Lower lobe of right lung (tissue), 2 donors: ENCODE data around the gene CORO2B. TPM values are rescaled to one million over a fixed set of nuclear protein-coding genes. Genes with fewer than 3 reads are reported as not detected.
A peak's percentile ranks its signal among the peaks of the same experiment; 100 is the strongest.

Source experiments
- ATAC-seq, 2 donors: fragments of 200-7000 bp; cut with Tn5 transposase; one replicate each; pipeline ENCODE4 v1.9.1; 2020 to 2022; ENCODE audit warnings: mild to moderate bottlenecking in 2 of 2, moderate library complexity in 2 of 2
- DNase-seq: peaks from one replicate; pipeline ENCODE4 v3.0.0-alpha.2; 2020
- H3K27ac ChIP-seq: fragments of 200-600 bp; one replicate; pipeline ENCODE4 v1.8.0; 2022
- H3K27me3 ChIP-seq: fragments of 200-600 bp; one replicate; pipeline ENCODE4 v1.8.0; 2022; ENCODE audit warnings: low read depth
- H3K36me3 ChIP-seq: fragments of 200-600 bp; one replicate; pipeline ENCODE4 v1.8.0; 2022; ENCODE audit warnings: mild to moderate bottlenecking
- H3K4me1 ChIP-seq: fragments of 200-600 bp; one replicate; pipeline ENCODE4 v1.8.0; 2022
- H3K4me3 ChIP-seq: fragments of 200-600 bp; one replicate; pipeline ENCODE4 v1.8.0; 2022; ENCODE audit warnings: mild to moderate bottlenecking
- H3K9me3 ChIP-seq: fragments of 200-600 bp; one replicate; pipeline ENCODE4 v1.8.0; 2022
- CTCF ChIP-seq: fragments of 200-600 bp; IDR thresholded peaks from one replicate; pipeline ENCODE4 v1.8.0; 2022; ENCODE audit warnings: antibody characterized with exemption, mild to moderate bottlenecking
- intact Hi-C: fragments of 100-400 bp; cut with DNase I; formaldehyde crosslinking; loops from one replicate; pipeline ENCODE4 v1.11.0; 2022
- total RNA-seq: library from RNA; stranded (reverse); fragmentation: NEBNext Ultra II Directional; extraction: Animal tissue kit (Norgen Biotek cat#: 25700); gene quantifications from one replicate; pipeline ENCODE4 v1.2.1, GENCODE V29; 2021
- donor health status: DM: no; HTN: yes; CAD: no; lungs with severe emphysema.

The CORO2B gene
- total RNA-seq, 1 donor from 2014 or later: 6.8 TPM

GRCh38 chr15:68558318-68559305, 20.2 kb upstream of the CORO2B start:
- Histone ChIP-seq H3K27me3 (peaks cover 48% of the 10 kb centered on the region), H3K4me3 (peak overlapping the region; percentile 52), H3K9me3 (no peaks in the 10 kb centered on the region), H3K36me3 (no peaks in the 10 kb centered on the region), H3K27ac (no peak overlapping the region), H3K4me1 (peaks cover 14% of the 10 kb centered on the region)
- DNase-seq: no peak
- peak; percentile 48 to 61 for ATAC-seq
- TF ChIP-seq CTCF: no peak
- intact Hi-C loops: loop anchor here (10.0 kb wide), 1 partner anchor 316 kb away; no protein-coding TSS in a partner anchor

DNA sequence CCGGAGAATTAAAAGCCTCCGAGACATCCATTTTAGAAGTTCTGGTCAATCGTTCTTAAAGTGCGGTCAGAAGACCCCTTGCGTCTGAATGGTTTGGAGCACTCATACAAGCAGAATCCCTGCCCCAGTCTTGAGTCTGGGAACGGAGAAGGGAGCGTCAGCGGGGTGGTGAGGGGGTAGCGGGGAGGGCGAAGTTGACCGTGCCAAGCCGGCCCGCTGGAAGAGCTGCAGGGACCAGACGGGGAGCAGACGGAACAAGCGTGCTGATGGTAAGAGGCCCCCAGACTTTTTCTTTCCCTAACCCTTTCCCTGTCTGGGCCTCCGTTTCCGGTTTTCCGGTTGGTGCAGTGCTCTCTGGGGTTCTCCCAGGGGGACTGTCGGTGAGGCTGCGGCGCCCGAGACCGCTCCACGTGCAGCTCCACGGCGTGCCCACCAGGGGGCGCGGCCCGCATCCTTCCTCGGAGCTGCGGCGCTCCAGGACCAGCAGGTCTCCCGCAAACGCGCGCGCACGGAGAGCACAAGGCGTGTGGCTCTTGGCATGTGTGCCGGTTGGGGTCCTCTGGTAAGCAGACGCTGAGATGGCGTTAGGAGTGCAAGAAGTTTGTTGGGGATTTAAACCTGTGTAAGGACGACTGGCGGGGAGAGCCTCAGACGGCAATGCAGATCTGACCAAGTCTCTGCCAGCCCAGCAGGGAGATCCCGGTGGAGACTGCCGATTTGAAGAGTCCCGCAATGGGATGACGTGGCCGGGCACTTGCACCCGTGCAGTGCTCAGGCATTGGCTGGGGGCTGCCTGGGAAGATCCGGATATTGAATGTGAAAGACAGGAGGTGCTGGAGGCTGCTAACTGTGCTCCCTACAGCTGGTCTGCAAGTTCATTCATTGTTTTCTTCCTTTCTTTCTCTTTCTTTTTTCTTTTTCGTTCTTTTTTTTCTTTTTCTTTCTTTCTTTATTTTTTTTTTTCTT, 19.2 kb upstream of the CORO2B start:
- DNase-seq (peak; percentile 87), ATAC-seq (peak; percentile 94 to 96)
- TF ChIP-seq CTCF: peak; percentile 99
- Histone ChIP-seq H3K4me3 (peak overlapping the region; percentile 52), H3K36me3 (no peaks in the 10 kb centered on the region), H3K4me1 (peaks cover 14% of the 10 kb centered on the region), H3K27me3 (peaks cover 45% of the 10 kb centered on the region), H3K27ac (no peak overlapping the region), H3K9me3 (no peaks in the 10 kb centered on the region)
- intact Hi-C loops: loop anchor here (10.0 kb wide), 1 partner anchor 315 kb away; no protein-coding TSS in a partner anchor

- H3K4me3 ChIP-seq: no peak overlapping the region
- DNase-seq: no peak
- H3K9me3 ChIP-seq: no peaks in the 10 kb centered on the region
- no peaks in the 10 kb centered on the region for H3K36me3 ChIP-seq
- no peak overlapping the region for H3K27ac ChIP-seq
- intact Hi-C loops: no loop called here
- no peak for TF ChIP-seq CTCF
- peaks cover 41% of the 10 kb centered on the region for H3K27me3 ChIP-seq
- ATAC-seq: no peak
- H3K4me1 ChIP-seq: peaks cover 14% of the 10 kb centered on the region
These were observed 18.2 kb upstream of the CORO2B start for GRCh38 chr15:68560501-68561113.

DNA sequence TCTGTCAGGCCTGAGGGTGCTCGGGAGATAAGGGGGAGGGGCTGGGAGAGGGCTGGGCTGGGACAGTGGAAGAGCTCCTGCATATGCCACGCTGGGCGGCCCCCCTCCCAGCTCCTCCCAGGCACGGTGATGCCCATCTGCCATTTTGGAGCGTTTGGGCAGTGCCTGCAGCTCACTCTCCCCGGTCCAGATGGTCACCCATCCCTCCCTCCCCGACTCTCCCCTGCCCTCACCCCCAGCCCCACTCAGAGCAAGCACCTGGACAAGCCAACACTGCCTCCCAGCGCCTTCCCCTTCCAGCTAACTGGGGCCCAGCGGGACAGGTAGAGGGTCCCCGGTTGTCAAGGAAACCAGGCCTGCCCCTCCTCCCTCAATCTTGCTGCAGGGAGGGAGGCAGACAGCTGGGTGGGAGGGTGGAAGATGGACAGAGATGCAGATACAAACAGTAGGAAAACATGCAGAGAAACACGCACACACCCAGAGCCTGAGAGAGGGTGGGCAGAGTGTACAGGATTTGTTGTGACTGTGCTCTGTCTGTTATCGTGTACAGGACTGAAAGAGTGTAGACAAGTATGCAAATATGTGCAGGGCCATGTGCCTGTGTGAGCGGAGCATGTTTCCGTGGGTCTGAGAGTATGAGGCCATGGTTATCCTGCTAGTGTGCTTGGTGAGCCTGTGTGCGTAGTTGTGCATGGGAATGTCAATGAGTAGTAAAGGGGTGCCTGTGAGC, 17.5 kb upstream of the CORO2B start:
- TF ChIP-seq CTCF: no peak

More for the DNA sequence above, 17.5 kb upstream of the CORO2B start:
- intact Hi-C loops: no loop called here
- Histone ChIP-seq H3K4me1 (peaks cover 14% of the 10 kb centered on the region), H3K4me3 (no peak overlapping the region), H3K27ac (no peak overlapping the region), H3K27me3 (peaks cover 38% of the 10 kb centered on the region), H3K36me3 (no peaks in the 10 kb centered on the region), H3K9me3 (no peaks in the 10 kb centered on the region)
- ATAC-seq: no peak
- no peak for DNase-seq
